Muscle layer of duodenum (tissue), 2 donors: ENCODE data around the gene PCDHGA2.
"Not testable (repeated sequence)": the region's sequence is repeated elsewhere in the genome, so short reads cannot be mapped to it uniquely, and the experiment has no call there.

Experiments used
- H3K27ac ChIP-seq: one replicate; pipeline ENCODE4 v1.7.0; 2013; ENCODE audit warnings: mild to moderate bottlenecking, low read length
- H3K27me3 ChIP-seq: one replicate; pipeline ENCODE4 v1.7.0; 2013; ENCODE audit warnings: low read depth, mild to moderate bottlenecking, control low read depth, low read length
- H3K36me3 ChIP-seq, 2 donors: one replicate each; pipeline ENCODE4 v1.7.0; 2013; ENCODE audit warnings: low read length in 2 of 2, control low read depth in 1 of 2, mild to moderate bottlenecking in 1 of 2; ENCODE audit not compliant: insufficient read depth in 2 of 2, control insufficient read depth in 1 of 2
- H3K4me1 ChIP-seq, 2 donors: one replicate each; pipeline ENCODE4 v1.7.0; 2013; ENCODE audit warnings: low read length in 2 of 2, mild to moderate bottlenecking in 2 of 2, control low read depth in 1 of 2, moderate library complexity in 1 of 2; ENCODE audit not compliant: insufficient read depth in 2 of 2, control insufficient read depth in 1 of 2
- H3K4me3 ChIP-seq, 2 donors: one replicate each; pipeline ENCODE4 v1.7.0; 2013; ENCODE audit warnings: low read length in 2 of 2, low read depth in 1 of 2, mild to moderate bottlenecking in 1 of 2
- H3K9me3 ChIP-seq, 2 donors: one replicate each; pipeline ENCODE4 v1.7.0; 2013; ENCODE audit warnings: low read length in 2 of 2, control low read depth in 1 of 2, mild to moderate bottlenecking in 1 of 2; ENCODE audit not compliant: control insufficient read depth in 1 of 2
- donor health status: healthy.

Gene PCDHGA2

DNA sequence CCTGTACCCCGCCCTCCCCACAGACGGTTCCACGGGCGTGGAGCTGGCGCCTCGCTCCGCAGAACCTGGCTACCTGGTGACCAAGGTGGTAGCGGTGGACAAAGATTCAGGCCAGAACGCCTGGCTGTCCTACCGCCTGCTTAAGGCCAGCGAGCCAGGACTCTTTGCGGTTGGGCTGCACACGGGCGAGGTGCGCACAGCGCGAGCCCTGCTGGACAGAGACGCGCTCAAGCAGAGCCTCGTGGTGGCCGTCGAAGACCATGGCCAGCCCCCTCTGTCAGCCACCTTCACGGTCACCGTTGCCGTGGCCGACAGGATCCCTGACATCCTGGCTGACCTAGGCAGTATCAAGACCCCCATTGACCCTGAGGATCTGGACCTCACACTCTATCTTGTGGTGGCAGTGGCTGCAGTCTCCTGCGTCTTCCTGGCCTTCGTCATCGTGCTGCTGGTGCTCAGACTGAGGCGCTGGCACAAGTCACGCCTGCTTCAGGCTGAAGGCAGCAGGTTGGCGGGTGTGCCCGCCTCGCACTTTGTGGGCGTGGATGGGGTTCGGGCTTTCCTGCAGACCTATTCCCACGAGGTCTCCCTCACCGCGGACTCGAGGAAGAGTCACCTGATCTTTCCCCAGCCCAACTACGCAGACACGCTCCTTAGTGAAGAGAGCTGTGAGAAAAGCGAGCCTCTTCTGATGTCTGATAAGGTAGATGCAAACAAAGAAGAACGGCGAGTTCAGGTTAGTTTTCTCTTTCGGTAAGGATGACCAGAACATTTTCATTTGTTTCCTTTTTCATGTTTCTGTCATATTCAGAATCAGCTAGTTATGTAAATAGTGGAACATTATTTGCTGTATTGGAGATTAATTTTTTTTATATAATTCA is 27.7 kb downstream of the PCDHGA2 start:
- Histone ChIP-seq H3K27me3 (no peaks in the 10 kb centered on the region), H3K4me1 (no peaks in the 10 kb centered on the region), H3K36me3 (peaks cover 0 to 7% of the 10 kb centered on the region in 2 donors), H3K27ac (no peak overlapping the region), H3K4me3 (peak overlapping the region; percentile 34 to 66), H3K9me3 (peaks cover 49 to 77% of the 10 kb centered on the region in 2 donors)

DNA sequence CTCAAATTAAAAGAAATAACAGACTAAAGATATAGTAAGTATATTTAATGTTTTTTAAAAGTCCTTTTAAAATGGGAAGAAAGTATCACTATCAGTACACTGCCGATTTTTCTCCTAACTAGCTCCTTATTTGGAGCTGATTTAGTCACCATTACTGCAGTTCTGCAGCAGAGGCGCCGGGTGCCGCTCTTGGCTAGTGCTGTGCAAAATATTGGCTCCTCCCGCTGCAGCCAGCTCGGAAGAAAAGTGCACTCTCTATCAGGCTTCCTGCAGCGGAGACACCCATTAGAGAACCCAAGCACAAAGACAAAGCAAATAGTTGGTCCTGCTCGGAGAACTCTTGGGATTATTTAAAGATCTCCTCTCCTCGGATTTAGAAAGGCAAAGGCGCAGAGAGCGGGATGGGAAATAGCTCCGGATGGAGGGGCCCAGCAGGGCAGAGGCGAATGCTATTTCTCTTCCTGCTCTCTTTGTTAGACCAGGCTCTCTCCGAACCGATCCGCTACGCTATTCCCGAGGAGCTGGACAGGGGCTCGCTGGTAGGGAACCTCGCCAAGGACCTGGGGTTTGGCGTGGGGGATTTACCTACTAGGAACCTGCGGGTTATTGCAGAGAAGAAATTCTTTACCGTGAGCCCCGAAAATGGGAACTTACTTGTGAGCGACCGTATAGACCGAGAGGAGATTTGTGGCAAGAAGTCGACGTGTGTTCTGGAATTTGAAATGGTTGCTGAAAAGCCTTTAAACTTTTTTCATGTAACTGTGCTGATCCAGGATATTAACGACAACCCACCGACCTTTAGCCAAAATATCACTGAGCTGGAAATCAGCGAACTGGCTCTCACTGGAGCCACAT is 31.7 kb downstream of the PCDHGA2 start, which contains the start of gene PCDHGB3:
PCDHGB3 (plus strand) TSS at position 249 of the 855 bp plus-strand sequence; CDS start at position 402, 153 bp downstream.
- peak within 1 kb of the TSS; percentile 13 to 75 for H3K4me3 ChIP-seq
- peaks cover 51 to 78% of the 10 kb centered on the region in 2 donors for H3K9me3 ChIP-seq
- no peak within 1 kb of the TSS for H3K27ac ChIP-seq
- no peaks in the 10 kb centered on the region for H3K4me1 ChIP-seq
- H3K27me3 ChIP-seq: no peaks in the 10 kb centered on the region
- H3K36me3 ChIP-seq: peaks cover 0 to 27% of the 10 kb centered on the region in 2 donors

DNA sequence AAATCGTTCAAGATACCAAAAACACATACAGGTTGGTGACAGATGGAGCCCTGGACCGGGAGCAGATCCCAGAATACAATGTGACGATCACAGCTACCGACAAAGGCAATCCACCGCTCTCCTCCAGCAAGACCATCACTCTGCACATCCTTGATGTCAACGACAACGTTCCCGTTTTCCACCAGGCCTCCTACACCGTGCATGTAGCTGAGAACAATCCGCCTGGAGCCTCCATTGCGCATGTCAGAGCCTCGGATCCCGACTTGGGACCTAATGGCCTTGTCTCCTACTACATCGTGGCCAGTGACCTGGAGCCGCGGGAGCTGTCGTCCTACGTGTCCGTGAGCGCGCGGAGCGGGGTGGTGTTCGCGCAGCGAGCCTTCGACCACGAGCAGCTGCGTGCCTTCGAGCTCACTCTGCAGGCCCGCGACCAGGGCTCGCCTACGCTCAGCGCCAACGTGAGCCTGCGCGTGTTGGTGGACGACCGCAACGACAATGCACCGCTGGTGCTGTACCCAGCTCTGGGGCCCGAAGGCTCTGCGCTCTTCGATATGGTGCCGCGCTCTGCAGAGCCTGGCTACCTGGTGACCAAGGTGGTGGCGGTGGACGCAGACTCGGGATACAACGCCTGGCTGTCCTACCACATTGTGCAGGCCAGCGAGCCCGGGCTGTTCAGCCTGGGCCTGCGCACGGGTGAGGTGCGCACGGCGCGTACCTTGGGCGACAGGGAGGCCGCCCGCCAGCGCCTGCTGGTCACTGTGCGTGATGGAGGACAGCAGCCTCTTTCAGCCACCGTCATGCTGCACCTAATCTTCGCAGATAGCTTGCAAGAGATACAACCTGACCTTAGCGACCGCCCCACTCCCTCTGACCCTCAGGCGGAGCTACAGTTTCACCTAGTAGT is 33.3 kb downstream of the PCDHGA2 start:
- H3K4me3 ChIP-seq: peak overlapping the region; percentile 23 to 75
- H3K36me3 ChIP-seq: peaks cover 0 to 27% of the 10 kb centered on the region in 2 donors
- H3K4me1 ChIP-seq: no peaks in the 10 kb centered on the region
- no peaks in the 10 kb centered on the region for H3K27me3 ChIP-seq
- H3K9me3 ChIP-seq: peaks cover 51 to 77% of the 10 kb centered on the region in 2 donors
- no peak overlapping the region for H3K27ac ChIP-seq

DNA sequence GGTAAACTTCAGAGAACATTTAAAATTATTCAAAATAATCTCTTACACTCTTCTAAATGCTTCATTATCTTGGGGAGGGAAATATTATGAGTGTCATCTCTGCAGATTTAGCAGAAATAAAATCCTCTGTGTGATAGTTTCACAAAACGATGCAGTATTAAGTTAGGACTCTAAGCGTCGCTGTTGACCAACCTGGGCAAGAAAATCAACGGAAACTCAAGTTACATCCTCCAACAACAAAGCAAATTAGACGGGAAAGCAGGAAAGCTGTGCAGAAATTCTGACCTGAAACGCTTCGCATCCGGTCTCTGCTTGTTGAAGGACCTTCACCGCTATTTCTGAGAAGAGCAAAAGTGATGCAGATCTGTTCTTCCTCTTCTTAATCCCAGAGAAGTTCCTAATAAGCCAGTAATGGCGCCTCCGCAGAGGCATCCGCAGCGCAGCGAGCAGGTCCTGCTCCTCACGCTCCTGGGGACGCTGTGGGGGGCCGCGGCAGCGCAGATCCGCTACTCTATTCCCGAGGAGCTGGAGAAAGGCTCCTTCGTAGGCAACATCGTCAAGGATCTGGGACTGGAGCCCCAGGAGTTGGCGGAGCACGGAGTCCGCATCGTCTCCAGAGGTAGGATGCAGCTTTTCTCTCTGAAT is 35.2 kb downstream of the PCDHGA2 start, which contains the start of gene PCDHGA6:
PCDHGA6 (plus strand) TSS at position 219 of the 645 bp plus-strand sequence; CDS start at position 412, 193 bp downstream.
- no peak within 1 kb of the TSS for H3K27ac ChIP-seq
- peaks cover 45 to 81% of the 10 kb centered on the region in 2 donors for H3K9me3 ChIP-seq
- no peaks in the 10 kb centered on the region for H3K27me3 ChIP-seq
- peaks cover 0 to 32% of the 10 kb centered on the region in 2 donors for H3K36me3 ChIP-seq
- no peaks in the 10 kb centered on the region for H3K4me1 ChIP-seq
- H3K4me3 ChIP-seq: peak within 1 kb of the TSS; percentile 34 to 75

DNA sequence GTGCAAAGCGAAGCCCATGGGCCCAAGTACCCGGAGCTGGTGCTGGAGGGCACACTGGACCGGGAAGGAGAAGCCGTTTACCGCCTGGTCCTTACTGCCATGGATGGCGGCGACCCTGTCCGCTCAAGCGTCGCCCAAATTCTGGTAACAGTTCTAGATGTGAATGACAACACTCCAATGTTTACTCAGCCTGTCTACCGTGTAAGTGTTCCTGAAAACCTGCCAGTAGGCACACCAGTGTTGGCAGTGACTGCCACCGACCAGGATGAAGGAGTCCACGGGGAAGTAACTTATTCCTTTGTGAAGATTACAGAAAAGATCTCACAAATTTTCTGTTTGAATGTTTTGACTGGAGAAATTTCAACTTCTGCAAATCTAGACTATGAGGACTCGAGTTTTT is 36.1 kb downstream of the PCDHGA2 start:
- H3K27ac ChIP-seq: no peak overlapping the region
- peak overlapping the region; percentile 34 to 75 for H3K4me3 ChIP-seq
- peaks cover 48 to 83% of the 10 kb centered on the region in 2 donors for H3K9me3 ChIP-seq
- no peaks in the 10 kb centered on the region for H3K27me3 ChIP-seq
- H3K4me1 ChIP-seq: no peaks in the 10 kb centered on the region
- peaks cover 0 to 32% of the 10 kb centered on the region in 2 donors for H3K36me3 ChIP-seq

DNA sequence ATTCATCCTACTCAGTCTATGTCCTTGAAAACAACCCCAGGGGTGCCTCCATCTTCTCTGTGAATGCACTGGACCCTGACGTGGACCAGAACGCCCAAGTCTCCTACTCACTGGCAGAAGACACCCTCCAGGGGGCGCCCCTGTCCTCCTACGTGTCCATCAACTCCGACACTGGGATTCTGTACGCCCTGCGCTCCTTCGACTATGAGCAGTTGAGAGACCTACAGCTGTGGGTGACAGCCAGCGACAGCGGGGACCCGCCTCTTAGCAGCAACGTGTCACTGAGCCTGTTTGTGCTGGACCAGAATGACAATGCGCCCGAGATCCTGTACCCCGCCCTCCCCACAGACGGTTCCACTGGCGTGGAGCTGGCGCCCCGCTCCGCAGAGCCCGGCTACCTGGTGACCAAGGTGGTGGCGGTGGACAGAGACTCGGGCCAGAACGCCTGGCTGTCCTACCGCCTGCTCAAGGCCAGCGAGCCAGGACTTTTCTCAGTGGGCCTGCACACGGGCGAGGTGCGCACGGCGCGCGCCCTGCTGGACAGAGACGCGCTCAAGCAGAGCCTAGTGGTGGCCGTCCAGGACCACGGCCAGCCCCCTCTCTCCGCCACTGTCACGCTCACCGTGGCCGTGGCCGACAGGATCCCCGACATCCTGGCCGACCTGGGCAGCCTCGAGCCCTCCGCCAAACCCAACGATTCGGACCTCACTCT is 37.0 kb downstream of the PCDHGA2 start:
- peak overlapping the region in 1 of 2 donors; percentile 75 for H3K4me3 ChIP-seq
- not testable (repeated sequence) for H3K27ac ChIP-seq, H3K4me1 ChIP-seq, H3K27me3 ChIP-seq
- H3K36me3 ChIP-seq: peaks cover 0 to 25% of the 10 kb centered on the region in 2 donors
- H3K9me3 ChIP-seq: peaks cover 51 to 83% of the 10 kb centered on the region in 2 donors

DNA sequence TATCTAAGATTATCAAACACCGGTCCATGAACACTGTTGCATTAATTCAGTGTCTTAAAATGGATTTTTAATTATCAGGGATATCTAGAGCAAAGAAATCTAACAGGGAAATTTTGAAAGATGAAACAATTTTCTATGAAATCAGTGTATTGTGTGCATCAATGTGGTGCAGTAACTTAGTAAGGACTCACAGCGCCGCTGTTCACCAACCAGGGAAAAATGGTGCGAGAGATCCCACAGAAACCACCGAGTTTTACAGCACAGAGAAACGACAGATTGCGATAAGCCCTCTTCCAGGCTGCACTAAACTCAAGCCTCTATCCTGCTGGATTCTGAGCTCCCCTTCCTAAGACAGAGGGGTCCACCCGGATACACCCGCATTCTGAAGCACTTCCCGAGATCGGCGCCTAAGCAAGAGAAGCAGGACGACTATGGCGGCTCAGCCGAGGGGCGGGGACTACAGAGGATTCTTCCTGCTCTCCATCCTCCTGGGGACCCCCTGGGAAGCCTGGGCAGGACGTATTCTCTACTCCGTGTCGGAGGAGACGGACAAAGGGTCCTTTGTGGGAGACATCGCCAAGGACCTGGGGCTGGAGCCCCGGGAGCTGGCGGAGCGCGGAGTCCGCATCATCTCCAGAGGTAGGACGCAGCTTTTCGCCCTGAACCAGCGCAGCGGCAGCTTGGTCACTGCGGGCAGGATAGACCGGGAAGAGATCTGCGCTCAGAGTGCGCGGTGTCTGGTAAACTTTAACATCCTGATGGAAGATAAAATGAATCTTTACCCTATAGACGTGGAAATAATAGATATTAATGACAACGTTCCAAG is 44.1 kb downstream of the PCDHGA2 start, which contains the start of gene PCDHGA7:
PCDHGA7 (plus strand) TSS at position 274 of the 826 bp plus-strand sequence; CDS start at position 432, 158 bp downstream.
- peaks cover 61 to 82% of the 10 kb centered on the region in 2 donors for H3K9me3 ChIP-seq
- no peaks in the 10 kb centered on the region for H3K4me1 ChIP-seq
- peak within 1 kb of the TSS; percentile 45 to 73 for H3K4me3 ChIP-seq
- H3K27ac ChIP-seq: no peak within 1 kb of the TSS
- no peaks in the 10 kb centered on the region for H3K27me3 ChIP-seq
- H3K36me3 ChIP-seq: peaks cover 0 to 11% of the 10 kb centered on the region in 2 donors

DNA sequence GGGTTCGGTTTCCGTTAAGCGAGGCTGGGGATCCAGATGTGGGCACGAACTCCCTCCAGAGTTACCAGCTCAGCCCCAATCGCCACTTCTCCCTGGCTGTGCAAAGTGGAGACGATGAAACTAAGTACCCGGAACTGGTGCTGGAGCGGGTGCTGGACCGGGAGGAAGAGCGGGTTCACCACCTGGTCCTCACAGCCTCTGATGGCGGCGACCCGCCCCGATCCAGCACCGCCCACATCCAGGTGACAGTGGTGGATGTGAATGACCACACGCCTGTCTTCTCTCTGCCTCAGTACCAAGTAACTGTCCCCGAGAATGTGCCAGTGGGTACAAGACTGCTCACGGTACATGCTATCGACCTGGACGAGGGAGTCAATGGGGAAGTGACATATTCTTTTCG is 44.8 kb downstream of the PCDHGA2 start:
- Histone ChIP-seq H3K9me3 (peaks cover 63 to 84% of the 10 kb centered on the region in 2 donors), H3K27me3 (no peaks in the 10 kb centered on the region), H3K27ac (no peak overlapping the region), H3K4me3 (peak overlapping the region; percentile 45 to 73), H3K4me1 (no peaks in the 10 kb centered on the region), H3K36me3 (peaks cover 0 to 11% of the 10 kb centered on the region in 2 donors)
